OCI-LY1 (cell line): ENCODE measurements around the gene MYO3B.

ENCODE experiments used
- H2AFZ ChIP-seq: fragments of 200-600 bp; sonication (generic), shearing (Covaris generic); 2 replicates; pipeline ENCODE4 v1.6.0; 2014; ENCODE audit warnings: antibody characterized with exemption, mild to moderate bottlenecking, low read length
- H3F3A ChIP-seq: fragments of 200-600 bp; sonication (generic), shearing (Covaris generic); 2 replicates; pipeline ENCODE4 v1.6.0; 2014; ENCODE audit warnings: mild to moderate bottlenecking, antibody characterized with exemption, low read length, moderate library complexity; ENCODE audit not compliant: insufficient read depth
- H3K27ac ChIP-seq: fragments of 200-600 bp; sonication (generic); 2 replicates; pipeline ENCODE4 v1.5.1; 2014; ENCODE audit warnings: low read length, mixed run types, mild to moderate bottlenecking, low read depth; ENCODE audit not compliant: poor library complexity, severe bottlenecking
- H3K27me3 ChIP-seq: fragments of 200-600 bp; sonication (generic); 2 replicates; pipeline ENCODE4 v1.6.0; 2014; ENCODE audit warnings: antibody characterized with exemption, mild to moderate bottlenecking, low read length, moderate library complexity; ENCODE audit not compliant: insufficient read depth
- H3K36me3 ChIP-seq: fragments of 200-600 bp; sonication (generic); 2 replicates; pipeline ENCODE4 v1.6.1; 2014; ENCODE audit warnings: mild to moderate bottlenecking, antibody characterized with exemption, low read length, moderate library complexity, mixed read lengths; ENCODE audit not compliant: insufficient read depth
- H3K4me1 ChIP-seq: fragments of 200-600 bp; sonication (generic); 2 replicates; pipeline ENCODE4 v1.5.1; 2014; ENCODE audit warnings: mild to moderate bottlenecking, low read length, moderate library complexity; ENCODE audit not compliant: insufficient read depth, severe bottlenecking
- H3K4me2 ChIP-seq: fragments of 200-600 bp; sonication (generic), shearing (Covaris generic); 2 replicates; pipeline ENCODE4 v1.6.1; 2014; ENCODE audit warnings: low read length
- H3K4me3 ChIP-seq: fragments of 200-600 bp; sonication (generic); 2 replicates; pipeline ENCODE4 v1.5.1; 2014; ENCODE audit warnings: low read length, low read depth, mild to moderate bottlenecking, mixed read lengths; ENCODE audit not compliant: poor library complexity, severe bottlenecking
- H3K79me2 ChIP-seq: fragments of 200-600 bp; shearing (Covaris generic); 2 replicates; pipeline ENCODE4 v1.6.1; 2016; ENCODE audit warnings: mixed run types, low read length, mixed read lengths; ENCODE audit not compliant: insufficient read depth
- H3K9ac ChIP-seq: fragments of 200-600 bp; sonication (generic), shearing (Covaris generic); 2 replicates; pipeline ENCODE4 v1.6.1; 2014; ENCODE audit warnings: mild to moderate bottlenecking, low read length, mixed read lengths
- H3K9me2 ChIP-seq: fragments of 200-600 bp; sonication (generic), shearing (Covaris generic); 2 replicates; pipeline ENCODE4 v1.6.1; 2014; ENCODE audit warnings: low read depth, mild to moderate bottlenecking, low read length, mixed read lengths
- H3K9me3 ChIP-seq: fragments of 200-600 bp; shearing (Covaris generic); 2 replicates; pipeline ENCODE4 v1.6.1; 2014; ENCODE audit warnings: low read length, mixed read lengths
- H4K20me1 ChIP-seq: fragments of 200-600 bp; sonication (generic), shearing (Covaris generic); 2 replicates; pipeline ENCODE4 v1.6.0; 2016; ENCODE audit warnings: mild to moderate bottlenecking, low read length; ENCODE audit not compliant: insufficient read depth
- EZH2 ChIP-seq: fragments of 200-600 bp; sonication (generic), shearing (Covaris generic); IDR thresholded peaks from 2 replicates; pipeline ENCODE4 v1.8.0; 2017; ENCODE audit warnings: borderline replicate concordance, mixed run types, mild to moderate bottlenecking, antibody characterized with exemption, low read length, moderate library complexity, mixed read lengths
- TF ChIP-seq, protein P1 (sequence below): fragments of 200-600 bp; sonication (generic), shearing (Covaris generic); IDR thresholded peaks from 2 replicates; pipeline ENCODE4 v1.5.1; 2017; ENCODE audit warnings: mild to moderate bottlenecking, antibody characterized with exemption, low read length, moderate library complexity, mixed read lengths

The MYO3B gene

GRCh38 chr2:170354855-170355780 is 177.2 kb downstream of the MYO3B start:
- Histone ChIP-seq H2AFZ (no peak overlapping the region), H3K27me3 (no peaks in the 10 kb centered on the region), H3K9me3 (no peaks in the 10 kb centered on the region), H3K4me1 (peaks cover 54% of the 10 kb centered on the region), H3K36me3 (no peaks in the 10 kb centered on the region), H3K4me3 (no peak overlapping the region), H3K9me2 (no peaks in the 10 kb centered on the region), H3K27ac (peak overlapping the region; percentile 91), H3F3A (no peaks in the 10 kb centered on the region), H3K79me2 (no peaks in the 10 kb centered on the region), H3K9ac (no peak overlapping the region), H4K20me1 (no peaks in the 10 kb centered on the region), H3K4me2 (0 out of 2 replicates have a peak overlapping the region, but pooled peaks have one; percentile 40)
- TF ChIP-seq EZH2 = no peak
- TF ChIP-seq, protein P1, sequence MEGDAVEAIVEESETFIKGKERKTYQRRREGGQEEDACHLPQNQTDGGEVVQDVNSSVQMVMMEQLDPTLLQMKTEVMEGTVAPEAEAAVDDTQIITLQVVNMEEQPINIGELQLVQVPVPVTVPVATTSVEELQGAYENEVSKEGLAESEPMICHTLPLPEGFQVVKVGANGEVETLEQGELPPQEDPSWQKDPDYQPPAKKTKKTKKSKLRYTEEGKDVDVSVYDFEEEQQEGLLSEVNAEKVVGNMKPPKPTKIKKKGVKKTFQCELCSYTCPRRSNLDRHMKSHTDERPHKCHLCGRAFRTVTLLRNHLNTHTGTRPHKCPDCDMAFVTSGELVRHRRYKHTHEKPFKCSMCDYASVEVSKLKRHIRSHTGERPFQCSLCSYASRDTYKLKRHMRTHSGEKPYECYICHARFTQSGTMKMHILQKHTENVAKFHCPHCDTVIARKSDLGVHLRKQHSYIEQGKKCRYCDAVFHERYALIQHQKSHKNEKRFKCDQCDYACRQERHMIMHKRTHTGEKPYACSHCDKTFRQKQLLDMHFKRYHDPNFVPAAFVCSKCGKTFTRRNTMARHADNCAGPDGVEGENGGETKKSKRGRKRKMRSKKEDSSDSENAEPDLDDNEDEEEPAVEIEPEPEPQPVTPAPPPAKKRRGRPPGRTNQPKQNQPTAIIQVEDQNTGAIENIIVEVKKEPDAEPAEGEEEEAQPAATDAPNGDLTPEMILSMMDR = no peak

DNA sequence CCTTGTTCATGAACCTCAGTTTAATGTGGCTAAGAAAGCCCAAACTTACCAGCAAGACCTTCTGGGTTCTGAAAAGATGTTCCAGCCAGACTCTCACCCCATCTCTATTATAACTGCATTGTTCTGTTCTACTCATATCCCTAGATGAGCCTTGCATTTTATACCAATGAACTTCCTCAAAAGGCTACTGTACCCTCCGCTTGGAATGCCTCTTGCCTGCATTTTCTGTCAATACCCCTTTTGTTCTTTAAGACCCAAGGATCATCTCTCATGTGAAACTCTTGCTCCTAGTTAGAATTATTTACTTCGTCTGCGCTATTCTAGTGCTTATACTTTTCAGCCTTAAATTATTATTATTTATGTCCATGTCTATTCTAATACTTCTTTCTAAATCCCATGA is 181.5 kb downstream of the MYO3B start:
- no peak overlapping the region for H3K4me3 ChIP-seq
- H3K9me2 ChIP-seq = no peaks in the 10 kb centered on the region
- no peaks in the 10 kb centered on the region for H3K79me2 ChIP-seq
- TF ChIP-seq, protein P1 = no peak
- TF ChIP-seq EZH2 = no peak
- peaks cover 40% of the 10 kb centered on the region for H3K4me1 ChIP-seq
- H3K27me3 ChIP-seq = no peaks in the 10 kb centered on the region
- H3K4me2 ChIP-seq = no peak overlapping the region
- H3K9me3 ChIP-seq = no peaks in the 10 kb centered on the region
- no peak overlapping the region for H3K9ac ChIP-seq
- no peak overlapping the region for H2AFZ ChIP-seq
- H3F3A ChIP-seq = no peaks in the 10 kb centered on the region
- no peaks in the 10 kb centered on the region for H4K20me1 ChIP-seq
- H3K27ac ChIP-seq = no peak overlapping the region
- no peaks in the 10 kb centered on the region for H3K36me3 ChIP-seq

- no peaks in the 10 kb centered on the region for H3K27me3 ChIP-seq
- no peak overlapping the region for H3K4me3 ChIP-seq
- H3K9me2 ChIP-seq = no peaks in the 10 kb centered on the region
- no peak overlapping the region for H3K9ac ChIP-seq
- H3K79me2 ChIP-seq = no peaks in the 10 kb centered on the region
- H3F3A ChIP-seq = no peaks in the 10 kb centered on the region
- no peaks in the 10 kb centered on the region for H3K9me3 ChIP-seq
- H3K36me3 ChIP-seq = no peaks in the 10 kb centered on the region
- peaks cover 30% of the 10 kb centered on the region for H3K4me1 ChIP-seq
- TF ChIP-seq EZH2 = no peak
- TF ChIP-seq, protein P1 = no peak
- H2AFZ ChIP-seq = no peak overlapping the region
- H3K27ac ChIP-seq = no peak overlapping the region
- H3K4me2 ChIP-seq = no peak overlapping the region
- H4K20me1 ChIP-seq = no peaks in the 10 kb centered on the region
These were observed 182.7 kb downstream of the MYO3B start for GRCh38 chr2:170360546-170361089.
